ENCODE data around the gene FUT1. TPM values are rescaled to one million over a fixed set of nuclear protein-coding genes. Genes with fewer than 3 reads are reported as not detected.

The FUT1 gene
- total RNA-seq, 3 donors from 2014 or later, result 0.48 to 6.2 (median 3.1) TPM

GRCh38 chr19:48742096-48742495 is 10.3 kb downstream of the FUT1 start:
- no peaks in the 10 kb centered on the region for H3K4me1 ChIP-seq
- intact Hi-C loops (cut with DNase I; ENCODE audit: low total_unique reads), result no loop called here
- H3K27me3 ChIP-seq, result no peaks in the 10 kb centered on the region
- no peak for DNase-seq (ENCODE audit: low spot score in 2 of 2)
- no peaks in the 10 kb centered on the region for H3K9me3 ChIP-seq
- H3K36me3 ChIP-seq, result no peaks in the 10 kb centered on the region
- no peak overlapping the region for H3K4me3 ChIP-seq
- H3K27ac ChIP-seq, result peak overlapping the region in 1 of 2 donors; percentile 70
- TF ChIP-seq POLR2A (IDR thresholded peaks at IDR 0.05) (no peak), CTCF (IDR thresholded peaks at IDR 0.05) (no peak), POLR2AphosphoS5 (IDR thresholded peaks at IDR 0.05) (no peak)

- no peaks in the 10 kb centered on the region for H3K9me3 ChIP-seq
- intact Hi-C loops (cut with DNase I; ENCODE audit: low total_unique reads), result no loop called here
- no peaks in the 10 kb centered on the region for H3K27me3 ChIP-seq
- no peak for DNase-seq (ENCODE audit: low spot score in 2 of 2)
- TF ChIP-seq POLR2AphosphoS5 (IDR thresholded peaks at IDR 0.05), result no peak
- no peak for TF ChIP-seq POLR2A (IDR thresholded peaks at IDR 0.05)
- TF ChIP-seq CTCF (IDR thresholded peaks at IDR 0.05), result no peak
- peak overlapping the region; percentile 13 to 70 for H3K27ac ChIP-seq
- no peaks in the 10 kb centered on the region for H3K36me3 ChIP-seq
- no peaks in the 10 kb centered on the region for H3K4me1 ChIP-seq
- H3K4me3 ChIP-seq, result peak overlapping the region in 2 of 3 donors; percentile 50 to 81
Observed at GRCh38 chr19:48741129-48741999, 11.1 kb downstream of the FUT1 start.

GRCh38 chr19:48740164-48740972 is 12.1 kb downstream of the FUT1 start, which contains the start of gene RASIP1:
Gene RASIP1, minus strand, starts transcription at chr19:48740610. Its CDS starts 328 bp downstream, at chr19:48740282.
- no peaks in the 10 kb centered on the region for H3K36me3 ChIP-seq
- H3K27me3 ChIP-seq, result no peaks in the 10 kb centered on the region
- H3K9me3 ChIP-seq, result no peaks in the 10 kb centered on the region
- intact Hi-C loops (cut with DNase I; ENCODE audit: low total_unique reads), result no loop called here
- peak within 1 kb of the TSS; percentile 50 to 81 (median 68) for H3K4me3 ChIP-seq
- H3K27ac ChIP-seq, result peak within 1 kb of the TSS; percentile 76
- TF ChIP-seq POLR2AphosphoS5 (IDR thresholded peaks at IDR 0.05) (no peak), POLR2A (IDR thresholded peaks at IDR 0.05) (no peak), CTCF (IDR thresholded peaks at IDR 0.05) (no peak)
- no peaks in the 10 kb centered on the region for H3K4me1 ChIP-seq
- no peak for DNase-seq (ENCODE audit: low spot score in 2 of 2)

GRCh38 chr19:48739404-48740163 is 12.9 kb downstream of the FUT1 start:
- no peaks in the 10 kb centered on the region for H3K9me3 ChIP-seq
- peak overlapping the region; percentile 76 for H3K27ac ChIP-seq
- H3K4me3 ChIP-seq, result peak overlapping the region; percentile 50 to 81 (median 68)
- no peaks in the 10 kb centered on the region for H3K27me3 ChIP-seq
- no peaks in the 10 kb centered on the region for H3K4me1 ChIP-seq
- H3K36me3 ChIP-seq, result no peaks in the 10 kb centered on the region
- TF ChIP-seq POLR2A (IDR thresholded peaks at IDR 0.05), result no peak
- no peak for DNase-seq (ENCODE audit: low spot score in 2 of 2)
- intact Hi-C loops (cut with DNase I; ENCODE audit: low total_unique reads), result no loop called here

Data from breast epithelium (tissue), 4 donors.